ENCODE measurements around the gene VPS37B. TPM values are rescaled to one million over a fixed set of nuclear protein-coding genes. Genes with fewer than 3 reads are reported as not detected.

The VPS37B gene
- total RNA-seq, 2 donors from 2014 or later = 22.7 to 24.1 TPM

DNA sequence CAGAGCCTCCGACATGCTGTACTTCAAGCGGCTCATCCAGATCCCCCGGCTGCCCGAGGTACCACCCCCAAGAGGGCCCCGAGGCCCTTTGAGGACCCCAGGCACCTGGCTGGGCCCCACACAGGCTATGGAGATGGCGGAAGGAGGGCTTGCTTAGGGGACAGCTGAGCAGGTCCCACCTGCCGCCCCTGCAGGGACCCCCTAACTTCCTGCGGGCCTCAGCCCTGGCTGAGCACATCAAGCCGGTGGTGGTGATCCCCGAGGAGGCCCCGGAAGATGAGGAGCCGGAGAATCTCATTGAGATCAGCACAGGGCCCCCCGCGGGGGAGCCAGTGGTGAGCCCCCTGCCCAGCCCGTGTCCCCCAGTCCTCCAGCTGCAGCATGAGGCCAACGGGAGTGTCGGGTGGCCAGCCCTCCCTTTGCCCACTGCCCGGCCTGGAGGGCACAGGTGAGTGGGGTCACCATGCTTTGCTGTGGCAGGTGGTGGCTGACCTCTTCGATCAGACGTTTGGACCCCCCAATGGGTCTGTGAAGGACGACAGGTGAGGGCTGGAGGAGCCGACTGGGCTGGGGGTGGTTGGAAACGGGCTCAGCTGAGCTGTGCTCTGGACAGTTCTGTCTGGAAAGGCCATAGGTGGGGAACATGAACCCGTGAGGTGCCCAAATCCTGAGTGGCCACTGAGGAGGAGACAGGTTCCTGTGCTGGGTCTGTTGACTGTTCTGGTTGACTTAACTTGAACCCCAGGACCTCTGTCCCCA lies 40.7 kb downstream of the VPS37B start:
- TF ChIP-seq CTCF (conservative IDR thresholded peaks at IDR 0.05) = no peak
- H3K27me3 Mint-ChIP-seq (ENCODE audit: insufficient read depth) = no peaks in the 10 kb centered on the region
- H3K4me3 ChIP-seq (ENCODE audit: low read length) = no peak overlapping the region
- no peaks in the 10 kb centered on the region for H3K4me1 ChIP-seq (ENCODE audit: control insufficient read depth, insufficient read depth, low read length)
- DNase-seq = peak; percentile 47
- peaks cover 5% of the 10 kb centered on the region for H3K36me3 ChIP-seq (ENCODE audit: control insufficient read depth, insufficient read depth, low read length)
- H3K9me3 ChIP-seq (ENCODE audit: control insufficient read depth, low read length) = no peaks in the 10 kb centered on the region
- no peaks in the 10 kb centered on the region for H3K4me1 Mint-ChIP-seq
- 91 to 96% methylated on average over 18 to 24 of the region's 24 CpGs for WGBS, 2 experiments (ENCODE audit: insufficient coverage in 1 of 2, insufficient read length in 1 of 2)
- H3K27ac ChIP-seq (ENCODE audit: low read depth, low read length) = no peak overlapping the region
- peak overlapping the region; percentile 39 for H3K27ac Mint-ChIP-seq
- H3K9me3 Mint-ChIP-seq = no peaks in the 10 kb centered on the region
- no peak overlapping the region for H3K9ac ChIP-seq (ENCODE audit: extremely low read depth, low read length, poor library complexity, severe bottlenecking)
- H3K36me3 Mint-ChIP-seq (ENCODE audit: low read depth) = no peaks in the 10 kb centered on the region
- no peaks in the 10 kb centered on the region for H3K27me3 ChIP-seq (ENCODE audit: control insufficient read depth, insufficient read depth, low read length, poor library complexity, severe bottlenecking)
- H3K4me3 Mint-ChIP-seq = no peak overlapping the region

DNA sequence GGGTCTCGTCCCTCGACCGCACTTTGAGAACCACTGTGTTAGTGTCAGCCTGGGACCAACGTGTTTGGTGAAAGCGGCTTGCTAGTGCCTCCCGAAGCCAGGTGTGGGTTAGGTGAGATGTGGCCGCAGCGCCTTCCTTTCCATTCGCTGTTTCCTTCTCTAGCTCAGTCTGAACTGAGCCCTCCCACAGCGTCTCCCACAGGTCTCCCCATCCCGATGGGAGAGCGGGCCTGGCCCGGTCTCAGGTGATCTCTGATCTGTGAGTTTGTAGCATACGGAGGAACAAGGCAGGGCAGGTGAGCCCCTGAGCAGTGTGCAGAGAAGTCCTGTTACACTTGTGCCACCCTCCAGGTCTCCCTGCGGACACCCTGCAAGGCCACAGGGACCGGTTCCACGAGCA lies 41.4 kb downstream of the VPS37B start:
- peak; percentile 52 for DNase-seq
- H3K36me3 ChIP-seq (ENCODE audit: control insufficient read depth, insufficient read depth, low read length) = peaks cover 5% of the 10 kb centered on the region
- H3K9me3 Mint-ChIP-seq = no peaks in the 10 kb centered on the region
- H3K4me1 ChIP-seq (ENCODE audit: control insufficient read depth, insufficient read depth, low read length) = no peaks in the 10 kb centered on the region
- no peak overlapping the region for H3K27ac ChIP-seq (ENCODE audit: low read depth, low read length)
- no peak overlapping the region for H3K9ac ChIP-seq (ENCODE audit: extremely low read depth, low read length, poor library complexity, severe bottlenecking)
- no peak overlapping the region for H3K4me3 Mint-ChIP-seq
- no peaks in the 10 kb centered on the region for H3K27me3 ChIP-seq (ENCODE audit: control insufficient read depth, insufficient read depth, low read length, poor library complexity, severe bottlenecking)
- no peaks in the 10 kb centered on the region for H3K27me3 Mint-ChIP-seq (ENCODE audit: insufficient read depth)
- no peaks in the 10 kb centered on the region for H3K4me1 Mint-ChIP-seq
- H3K36me3 Mint-ChIP-seq (ENCODE audit: low read depth) = peaks cover 4% of the 10 kb centered on the region
- no peaks in the 10 kb centered on the region for H3K9me3 ChIP-seq (ENCODE audit: control insufficient read depth, low read length)
- H3K27ac Mint-ChIP-seq = no peak overlapping the region
- no peak for TF ChIP-seq CTCF (conservative IDR thresholded peaks at IDR 0.05)
- WGBS, 2 experiments (ENCODE audit: insufficient coverage in 1 of 2, insufficient read length in 1 of 2) = 93 to 96% methylated on average over 6 to 17 of the region's 17 CpGs
- no peak overlapping the region for H3K4me3 ChIP-seq (ENCODE audit: low read length)

- H3K27me3 Mint-ChIP-seq (ENCODE audit: insufficient read depth) = no peaks in the 10 kb centered on the region
- no peak overlapping the region for H3K4me3 Mint-ChIP-seq
Measured at GRCh38 chr12:122853582-122854245, 42.2 kb downstream of the VPS37B start.

More at GRCh38 chr12:122853582-122854245, 42.2 kb downstream of the VPS37B start:
- H3K9ac ChIP-seq (ENCODE audit: extremely low read depth, low read length, poor library complexity, severe bottlenecking) = no peak overlapping the region
- Mint-ChIP-seq H3K9me3 (no peaks in the 10 kb centered on the region), H3K27ac (no peak overlapping the region), H3K36me3 (ENCODE audit: low read depth) (peaks cover 5% of the 10 kb centered on the region), H3K4me1 (no peaks in the 10 kb centered on the region)
- WGBS, 2 experiments (ENCODE audit: insufficient coverage in 1 of 2, insufficient read length in 1 of 2) = 89 to 95% methylated on average over 9 to 17 of the region's 17 CpGs
- H3K4me3 ChIP-seq (ENCODE audit: low read length) = no peak overlapping the region
- no peak for TF ChIP-seq CTCF (conservative IDR thresholded peaks at IDR 0.05)
- no peaks in the 10 kb centered on the region for H3K27me3 ChIP-seq (ENCODE audit: control insufficient read depth, insufficient read depth, low read length, poor library complexity, severe bottlenecking)
- H3K9me3 ChIP-seq (ENCODE audit: control insufficient read depth, low read length) = no peaks in the 10 kb centered on the region
- no peaks in the 10 kb centered on the region for H3K4me1 ChIP-seq (ENCODE audit: control insufficient read depth, insufficient read depth, low read length)
- peaks cover 5% of the 10 kb centered on the region for H3K36me3 ChIP-seq (ENCODE audit: control insufficient read depth, insufficient read depth, low read length)
- no peak overlapping the region for H3K27ac ChIP-seq (ENCODE audit: low read depth, low read length)
- DNase-seq = peak; percentile 46
